ENCODE measurements around the gene CCM2. TPM values are rescaled to one million over a fixed set of nuclear protein-coding genes. Genes with fewer than 3 reads are reported as not detected.
A peak's percentile ranks its signal among the peaks of the same experiment; 100 is the strongest.

Gene CCM2
- total RNA-seq, 3 donors from 2014 or later (not counting 1 experiment from before 2014, with no cell fraction given) = 66.2 to 104 (median 97.5) TPM

DNA sequence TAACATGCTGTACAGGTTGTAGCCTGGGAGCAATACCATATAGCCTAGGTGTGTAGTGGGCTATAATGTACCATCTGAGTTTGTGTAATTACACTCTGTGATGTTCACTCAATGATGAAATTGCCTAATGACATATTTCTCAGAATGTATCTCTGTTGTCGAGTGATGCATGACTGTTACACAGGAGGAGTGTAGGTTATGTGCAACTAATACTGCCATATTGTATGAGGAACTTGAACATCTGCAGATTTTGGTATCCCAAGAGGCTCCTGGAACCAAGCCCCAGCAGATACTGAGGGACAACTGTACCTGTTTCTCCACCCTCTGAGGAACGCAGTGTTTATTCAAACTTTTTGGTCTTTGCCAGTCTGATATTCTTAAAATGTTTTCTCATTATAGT is 50.2 kb downstream of the CCM2 start:
- no peak overlapping the region for H3K27ac ChIP-seq (ENCODE audit: low read length)
- H3K4me3 ChIP-seq (ENCODE audit: low read length) = no peak overlapping the region
- peaks cover 3% of the 10 kb centered on the region for H3K4me1 ChIP-seq (ENCODE audit: control insufficient read depth, insufficient read depth, low read length)
- peak overlapping the region; percentile 63 to 83 for H3K27ac Mint-ChIP-seq
- peaks cover 58 to 62% of the 10 kb centered on the region in 2 donors for H3K4me1 Mint-ChIP-seq
- H3K36me3 Mint-ChIP-seq = no peaks in the 10 kb centered on the region
- DNase-seq (no peak), ATAC-seq (no peak)
- no peaks in the 10 kb centered on the region for H3K9me3 ChIP-seq (ENCODE audit: control insufficient read depth, insufficient read depth, low read length)
- 29% methylated on average over 2 of the region's 2 CpGs for WGBS (ENCODE audit: insufficient coverage)
- H3K27me3 ChIP-seq (ENCODE audit: control insufficient read depth, insufficient read depth, low read length) = no peaks in the 10 kb centered on the region
- peaks cover 69% of the 10 kb centered on the region for H3K36me3 ChIP-seq (ENCODE audit: control insufficient read depth, insufficient read depth, low read length)
- no peak for TF ChIP-seq CTCF (IDR thresholded peaks at IDR 0.05)
- no peaks in the 10 kb centered on the region for H3K9me3 Mint-ChIP-seq
- no peaks in the 10 kb centered on the region for H3K27me3 Mint-ChIP-seq (ENCODE audit: low read depth in 2 of 2)
- no peak overlapping the region for H3K4me3 Mint-ChIP-seq
- intact Hi-C loops (cut with micrococcal nuclease) = no loop called here

DNA sequence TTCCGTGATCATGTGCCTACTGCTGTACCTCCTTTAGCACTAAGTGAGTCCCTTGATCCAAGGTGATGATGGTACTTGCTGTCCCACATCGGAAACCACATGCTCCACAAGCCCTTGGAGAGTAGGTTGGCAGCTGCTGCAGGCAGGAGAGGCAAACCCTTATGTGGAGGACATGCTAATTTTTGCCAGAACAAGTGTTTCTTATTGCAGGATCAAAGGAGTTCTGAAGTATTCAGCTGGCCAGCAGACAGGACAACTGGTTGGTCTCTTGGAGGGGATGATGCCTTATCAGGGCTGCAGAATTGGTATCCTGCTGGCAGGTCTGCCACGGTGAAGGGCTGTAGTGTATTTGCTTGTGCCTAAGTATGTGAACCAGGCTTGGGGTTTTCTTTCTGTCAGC is 52.0 kb downstream of the CCM2 start:
- Mint-ChIP-seq H3K27me3 (ENCODE audit: low read depth in 2 of 2) (no peaks in the 10 kb centered on the region), H3K9me3 (no peaks in the 10 kb centered on the region), H3K4me3 (no peak overlapping the region), H3K27ac (peak overlapping the region; percentile 68 to 83), H3K36me3 (no peaks in the 10 kb centered on the region), H3K4me1 (peaks cover 56 to 69% of the 10 kb centered on the region in 2 donors)
- H3K4me3 ChIP-seq (ENCODE audit: low read length) = no peak overlapping the region
- H3K4me1 ChIP-seq (ENCODE audit: control insufficient read depth, insufficient read depth, low read length) = peaks cover 3% of the 10 kb centered on the region
- peaks cover 57% of the 10 kb centered on the region for H3K36me3 ChIP-seq (ENCODE audit: control insufficient read depth, insufficient read depth, low read length)
- intact Hi-C loops (cut with micrococcal nuclease) = no loop called here
- no peak for DNase-seq
- ATAC-seq = no peak
- 61% methylated on average over 3 of the region's 3 CpGs for WGBS (ENCODE audit: insufficient coverage)
- no peak for TF ChIP-seq CTCF (IDR thresholded peaks at IDR 0.05)
- H3K27me3 ChIP-seq (ENCODE audit: control insufficient read depth, insufficient read depth, low read length) = no peaks in the 10 kb centered on the region
- no peak overlapping the region for H3K27ac ChIP-seq (ENCODE audit: low read length)
- no peaks in the 10 kb centered on the region for H3K9me3 ChIP-seq (ENCODE audit: control insufficient read depth, insufficient read depth, low read length)

DNA sequence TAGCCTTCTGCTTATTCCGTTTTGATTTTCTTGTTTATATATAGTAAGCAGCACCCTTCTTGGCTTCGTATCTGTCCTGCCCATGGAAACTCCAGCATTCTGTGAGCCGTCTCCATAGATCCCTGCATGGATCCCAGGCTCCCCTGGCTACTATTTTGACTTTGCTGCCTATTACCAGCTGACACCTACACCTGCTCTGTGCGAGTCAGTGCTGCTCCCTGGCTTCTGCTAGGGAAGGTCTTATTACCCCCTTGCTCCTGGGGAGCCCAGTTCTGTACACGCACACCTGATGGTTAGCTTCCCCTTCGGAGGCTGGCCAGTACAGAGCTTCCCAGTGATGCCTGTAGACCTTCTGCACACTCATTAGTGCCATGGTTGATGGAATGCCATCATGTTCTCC is 53.4 kb downstream of the CCM2 start:
- no peaks in the 10 kb centered on the region for H3K9me3 Mint-ChIP-seq
- H3K4me1 Mint-ChIP-seq = peaks cover 70 to 74% of the 10 kb centered on the region in 2 donors
- no peaks in the 10 kb centered on the region for H3K36me3 Mint-ChIP-seq
- peaks cover 50% of the 10 kb centered on the region for H3K36me3 ChIP-seq (ENCODE audit: control insufficient read depth, insufficient read depth, low read length)
- no peak for DNase-seq
- H3K4me1 ChIP-seq (ENCODE audit: control insufficient read depth, insufficient read depth, low read length) = peaks cover 3% of the 10 kb centered on the region
- TF ChIP-seq CTCF (IDR thresholded peaks at IDR 0.05) = no peak
- no peak for ATAC-seq
- H3K4me3 ChIP-seq (ENCODE audit: low read length) = no peak overlapping the region
- H3K4me3 Mint-ChIP-seq = no peak overlapping the region
- no peak overlapping the region for H3K27ac ChIP-seq (ENCODE audit: low read length)
- H3K9me3 ChIP-seq (ENCODE audit: control insufficient read depth, insufficient read depth, low read length) = no peaks in the 10 kb centered on the region
- peak overlapping the region; percentile 68 to 83 for H3K27ac Mint-ChIP-seq
- 81% methylated on average over 6 of the region's 6 CpGs for WGBS (ENCODE audit: insufficient coverage)
- intact Hi-C loops (cut with micrococcal nuclease) = no loop called here
- H3K27me3 ChIP-seq (ENCODE audit: control insufficient read depth, insufficient read depth, low read length) = no peaks in the 10 kb centered on the region
- no peaks in the 10 kb centered on the region for H3K27me3 Mint-ChIP-seq (ENCODE audit: low read depth in 2 of 2)

DNA sequence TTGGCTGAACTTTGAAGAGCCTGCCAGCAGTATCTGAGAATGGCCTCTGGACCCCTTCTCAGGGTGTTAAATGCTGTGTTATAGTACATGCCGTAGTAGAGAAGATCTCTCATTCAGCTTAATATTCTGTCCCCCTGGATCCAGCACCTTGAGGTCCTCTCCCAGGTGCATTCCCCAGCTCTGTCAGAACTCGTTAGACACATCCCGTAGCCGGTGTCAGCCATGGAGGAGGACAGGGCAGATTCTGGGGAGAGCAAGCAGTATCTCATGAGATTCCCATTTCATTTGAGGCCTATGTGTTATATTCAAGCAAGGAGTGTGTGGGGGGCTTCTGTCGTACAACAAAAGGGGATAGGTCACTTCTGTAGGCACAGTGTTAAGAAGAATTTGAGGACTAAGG is 53.9 kb downstream of the CCM2 start:
- no peak for ATAC-seq
- H3K27me3 ChIP-seq (ENCODE audit: control insufficient read depth, insufficient read depth, low read length) = no peaks in the 10 kb centered on the region
- WGBS (ENCODE audit: insufficient coverage) = 93% methylated on average over 4 of the region's 5 CpGs
- no peak overlapping the region for H3K4me3 ChIP-seq (ENCODE audit: low read length)
- no peak overlapping the region for H3K4me3 Mint-ChIP-seq
- H3K9me3 Mint-ChIP-seq = no peaks in the 10 kb centered on the region
- DNase-seq = no peak
- peak overlapping the region; percentile 68 to 83 for H3K27ac Mint-ChIP-seq
- intact Hi-C loops (cut with micrococcal nuclease) = no loop called here
- no peaks in the 10 kb centered on the region for H3K27me3 Mint-ChIP-seq (ENCODE audit: low read depth in 2 of 2)
- H3K4me1 ChIP-seq (ENCODE audit: control insufficient read depth, insufficient read depth, low read length) = peaks cover 3% of the 10 kb centered on the region
- peaks cover 73 to 77% of the 10 kb centered on the region in 2 donors for H3K4me1 Mint-ChIP-seq
- no peak for TF ChIP-seq CTCF (IDR thresholded peaks at IDR 0.05)
- no peaks in the 10 kb centered on the region for H3K9me3 ChIP-seq (ENCODE audit: control insufficient read depth, insufficient read depth, low read length)
- no peaks in the 10 kb centered on the region for H3K36me3 Mint-ChIP-seq
- no peak overlapping the region for H3K27ac ChIP-seq (ENCODE audit: low read length)
- peaks cover 45% of the 10 kb centered on the region for H3K36me3 ChIP-seq (ENCODE audit: control insufficient read depth, insufficient read depth, low read length)
